ENCODE results near the gene LARGE1.

LARGE1 gene

DNA sequence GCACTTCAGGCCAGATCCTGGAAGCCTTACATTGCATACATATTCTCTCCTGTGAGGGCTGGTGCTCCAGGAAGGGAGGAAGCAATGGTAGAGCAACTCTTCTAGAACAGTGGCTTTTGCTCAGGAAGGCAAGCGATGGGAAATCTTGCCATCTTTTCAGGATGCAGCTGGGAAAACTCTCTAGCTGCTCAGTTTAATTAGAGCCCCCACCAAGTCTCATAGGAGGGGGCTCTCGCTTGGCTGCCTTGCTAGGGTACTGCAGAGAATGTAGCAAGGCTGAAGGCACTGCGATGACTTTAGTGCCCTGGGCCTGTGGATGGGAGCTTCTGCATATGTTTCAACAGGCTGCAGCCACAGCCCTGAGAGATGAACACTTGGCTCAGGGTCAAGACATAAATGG lies 504.9 kb downstream of the LARGE1 start:
- DNase-seq (ENCODE audit: low read depth in 1 of 2, low spot score in 1 of 2), result no peak
- H3K27me3 ChIP-seq (ENCODE audit: insufficient read depth, poor library complexity, severe bottlenecking), result no peaks in the 10 kb centered on the region
- H3K27ac ChIP-seq (replicated peaks), result no peak overlapping the region
- TF ChIP-seq SPI1 (IDR thresholded peaks at IDR 0.05; ENCODE audit: borderline replicate concordance, low read depth) (no peak), POLR2AphosphoS5 (IDR thresholded peaks at IDR 0.05; ENCODE audit: low read depth) (no peak), GABPA (IDR thresholded peaks at IDR 0.05; ENCODE audit: low read depth) (no peak)
- TF ChIP-seq, protein P1, sequence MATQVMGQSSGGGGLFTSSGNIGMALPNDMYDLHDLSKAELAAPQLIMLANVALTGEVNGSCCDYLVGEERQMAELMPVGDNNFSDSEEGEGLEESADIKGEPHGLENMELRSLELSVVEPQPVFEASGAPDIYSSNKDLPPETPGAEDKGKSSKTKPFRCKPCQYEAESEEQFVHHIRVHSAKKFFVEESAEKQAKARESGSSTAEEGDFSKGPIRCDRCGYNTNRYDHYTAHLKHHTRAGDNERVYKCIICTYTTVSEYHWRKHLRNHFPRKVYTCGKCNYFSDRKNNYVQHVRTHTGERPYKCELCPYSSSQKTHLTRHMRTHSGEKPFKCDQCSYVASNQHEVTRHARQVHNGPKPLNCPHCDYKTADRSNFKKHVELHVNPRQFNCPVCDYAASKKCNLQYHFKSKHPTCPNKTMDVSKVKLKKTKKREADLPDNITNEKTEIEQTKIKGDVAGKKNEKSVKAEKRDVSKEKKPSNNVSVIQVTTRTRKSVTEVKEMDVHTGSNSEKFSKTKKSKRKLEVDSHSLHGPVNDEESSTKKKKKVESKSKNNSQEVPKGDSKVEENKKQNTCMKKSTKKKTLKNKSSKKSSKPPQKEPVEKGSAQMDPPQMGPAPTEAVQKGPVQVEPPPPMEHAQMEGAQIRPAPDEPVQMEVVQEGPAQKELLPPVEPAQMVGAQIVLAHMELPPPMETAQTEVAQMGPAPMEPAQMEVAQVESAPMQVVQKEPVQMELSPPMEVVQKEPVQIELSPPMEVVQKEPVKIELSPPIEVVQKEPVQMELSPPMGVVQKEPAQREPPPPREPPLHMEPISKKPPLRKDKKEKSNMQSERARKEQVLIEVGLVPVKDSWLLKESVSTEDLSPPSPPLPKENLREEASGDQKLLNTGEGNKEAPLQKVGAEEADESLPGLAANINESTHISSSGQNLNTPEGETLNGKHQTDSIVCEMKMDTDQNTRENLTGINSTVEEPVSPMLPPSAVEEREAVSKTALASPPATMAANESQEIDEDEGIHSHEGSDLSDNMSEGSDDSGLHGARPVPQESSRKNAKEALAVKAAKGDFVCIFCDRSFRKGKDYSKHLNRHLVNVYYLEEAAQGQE (IDR thresholded peaks at IDR 0.05; ENCODE audit: insufficient replicate concordance, low read depth), result no peak
- TF ChIP-seq, protein P2, sequence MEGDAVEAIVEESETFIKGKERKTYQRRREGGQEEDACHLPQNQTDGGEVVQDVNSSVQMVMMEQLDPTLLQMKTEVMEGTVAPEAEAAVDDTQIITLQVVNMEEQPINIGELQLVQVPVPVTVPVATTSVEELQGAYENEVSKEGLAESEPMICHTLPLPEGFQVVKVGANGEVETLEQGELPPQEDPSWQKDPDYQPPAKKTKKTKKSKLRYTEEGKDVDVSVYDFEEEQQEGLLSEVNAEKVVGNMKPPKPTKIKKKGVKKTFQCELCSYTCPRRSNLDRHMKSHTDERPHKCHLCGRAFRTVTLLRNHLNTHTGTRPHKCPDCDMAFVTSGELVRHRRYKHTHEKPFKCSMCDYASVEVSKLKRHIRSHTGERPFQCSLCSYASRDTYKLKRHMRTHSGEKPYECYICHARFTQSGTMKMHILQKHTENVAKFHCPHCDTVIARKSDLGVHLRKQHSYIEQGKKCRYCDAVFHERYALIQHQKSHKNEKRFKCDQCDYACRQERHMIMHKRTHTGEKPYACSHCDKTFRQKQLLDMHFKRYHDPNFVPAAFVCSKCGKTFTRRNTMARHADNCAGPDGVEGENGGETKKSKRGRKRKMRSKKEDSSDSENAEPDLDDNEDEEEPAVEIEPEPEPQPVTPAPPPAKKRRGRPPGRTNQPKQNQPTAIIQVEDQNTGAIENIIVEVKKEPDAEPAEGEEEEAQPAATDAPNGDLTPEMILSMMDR (IDR thresholded peaks at IDR 0.05; ENCODE audit: insufficient read depth, low read length), result no peak
- no peak overlapping the region for H3K4me3 ChIP-seq (replicated peaks; ENCODE audit: insufficient read depth, low read length)

DNA sequence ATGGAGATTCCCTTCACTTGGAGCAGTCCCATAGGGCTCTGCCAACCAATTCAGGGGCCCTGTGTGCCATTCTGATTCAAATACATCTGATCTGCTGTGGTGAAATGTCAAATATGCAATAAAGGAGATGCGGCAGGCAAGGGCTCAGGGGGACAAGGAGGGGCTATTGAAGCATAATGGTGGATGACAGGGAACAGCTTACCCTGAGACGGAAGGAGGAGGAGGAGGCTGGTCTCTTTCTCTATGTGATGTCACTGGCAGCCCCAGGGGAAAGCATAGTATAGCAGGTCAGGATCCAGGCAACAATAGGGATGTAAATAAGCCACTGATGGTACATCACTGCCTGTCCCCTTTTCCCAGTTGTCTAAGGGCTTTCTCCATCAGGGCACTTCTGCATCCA lies 511.2 kb downstream of the LARGE1 start:
- H3K27ac ChIP-seq (replicated peaks), result no peak overlapping the region
- TF ChIP-seq SPI1 (IDR thresholded peaks at IDR 0.05; ENCODE audit: borderline replicate concordance, low read depth) (no peak), GABPA (IDR thresholded peaks at IDR 0.05; ENCODE audit: low read depth) (no peak), POLR2AphosphoS5 (IDR thresholded peaks at IDR 0.05; ENCODE audit: low read depth) (no peak)
- TF ChIP-seq, protein P1 (IDR thresholded peaks at IDR 0.05; ENCODE audit: insufficient replicate concordance, low read depth), result no peak
- TF ChIP-seq, protein P2 (IDR thresholded peaks at IDR 0.05; ENCODE audit: insufficient read depth, low read length), result no peak
- no peak overlapping the region for H3K4me3 ChIP-seq (replicated peaks; ENCODE audit: insufficient read depth, low read length)
- no peak for DNase-seq (ENCODE audit: low read depth in 1 of 2, low spot score in 1 of 2)
- H3K27me3 ChIP-seq (ENCODE audit: insufficient read depth, poor library complexity, severe bottlenecking), result no peaks in the 10 kb centered on the region

DNA sequence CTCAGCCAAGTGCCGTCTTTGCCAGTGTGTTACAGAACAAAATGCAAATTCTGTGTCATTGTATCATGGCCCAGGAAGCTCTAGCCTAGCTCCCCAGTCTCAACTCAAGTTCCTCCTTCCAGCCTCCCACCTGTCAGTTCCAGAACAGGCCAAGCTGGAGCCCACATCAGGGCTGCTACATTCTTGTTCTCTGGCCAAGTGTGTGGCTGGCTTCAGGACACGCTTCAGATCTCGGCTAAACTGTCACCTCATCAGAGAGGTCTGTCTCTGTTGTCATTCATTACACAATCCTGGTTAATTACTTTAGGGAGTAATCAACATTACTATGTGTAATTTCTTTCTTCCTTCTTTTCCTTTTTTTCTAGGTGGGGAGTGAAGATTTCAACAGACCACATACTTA lies 515.1 kb downstream of the LARGE1 start:
- no peak overlapping the region for H3K27ac ChIP-seq (replicated peaks)
- H3K27me3 ChIP-seq (ENCODE audit: insufficient read depth, poor library complexity, severe bottlenecking), result no peaks in the 10 kb centered on the region
- TF ChIP-seq SPI1 (IDR thresholded peaks at IDR 0.05; ENCODE audit: borderline replicate concordance, low read depth) (no peak), GABPA (IDR thresholded peaks at IDR 0.05; ENCODE audit: low read depth) (no peak), POLR2AphosphoS5 (IDR thresholded peaks at IDR 0.05; ENCODE audit: low read depth) (no peak)
- TF ChIP-seq, protein P1 (IDR thresholded peaks at IDR 0.05; ENCODE audit: insufficient replicate concordance, low read depth), result no peak
- TF ChIP-seq, protein P2 (IDR thresholded peaks at IDR 0.05; ENCODE audit: insufficient read depth, low read length), result no peak
- DNase-seq (ENCODE audit: low read depth in 1 of 2, low spot score in 1 of 2), result no peak
- H3K4me3 ChIP-seq (replicated peaks; ENCODE audit: insufficient read depth, low read length), result no peak overlapping the region
